NCI-H146 treated with DMSO at 0.1 percent for 48 hours (cell line): ENCODE results near the gene PRDM12.

ENCODE experiments used
- DNase-seq: peaks from one replicate; lab custom pipeline; 2025; ENCODE audit not compliant: unreplicated experiment; lab: John Stamatoyannopoulos, UW

Gene PRDM12

GRCh38 chr9:130714586-130715110, 50.3 kb downstream of the PRDM12 start:
- DNase-seq = no peak

- DNase-seq = no peak
Measured at GRCh38 chr9:130715270-130715669, 50.9 kb downstream of the PRDM12 start.

- DNase-seq = no peak
Measured at GRCh38 chr9:130718562-130718961, 54.2 kb downstream of the PRDM12 start.

- no peak for DNase-seq
Measured at GRCh38 chr9:130720762-130721161, 56.4 kb downstream of the PRDM12 start.

- DNase-seq = no peak
Measured at GRCh38 chr9:130728721-130729120, 64.3 kb downstream of the PRDM12 start.

- DNase-seq = no peak
Measured at GRCh38 chr9:130729145-130729544, 64.8 kb downstream of the PRDM12 start.

- peak; percentile 93 for DNase-seq
Measured at GRCh38 chr9:130731355-130731754, 67.0 kb downstream of the PRDM12 start.

GRCh38 chr9:130732136-130732535, 67.7 kb downstream of the PRDM12 start:
- peak; percentile 78 for DNase-seq
